Left renal pelvis (tissue), 4 donors: ENCODE results near the gene TTC9B. TPM values are rescaled to one million over a fixed set of nuclear protein-coding genes. Genes with fewer than 3 reads are reported as not detected.

Experiments
- DNase-seq, 4 donors: peaks; one replicate each; pipeline ENCODE4 v3.0.0-alpha.2; 2013; ENCODE audit warnings: low read depth in 4 of 4, low spot score in 3 of 4
- polyA plus RNA-seq, 4 donors: library from polyadenylated mRNA; unstranded; fragments of 120-200 nt; gene quantifications; one replicate each; pipeline ENCODE4 v1.2.1, GENCODE V29; 2013; ENCODE audit not compliant: insufficient read length in 4 of 4

TTC9B gene
- under 1 TPM in 3 of 4 donors, not detected in 1; 0.05 to 0.20 (median 0.09) TPM for polyA plus RNA-seq

GRCh38 chr19:40217934-40218890 is at the start of gene TTC9B:
Gene TTC9B (minus strand): TSS chr19:40218384. CDS start chr19:40218381, 3 bp downstream.
- DNase-seq: no peak

DNA sequence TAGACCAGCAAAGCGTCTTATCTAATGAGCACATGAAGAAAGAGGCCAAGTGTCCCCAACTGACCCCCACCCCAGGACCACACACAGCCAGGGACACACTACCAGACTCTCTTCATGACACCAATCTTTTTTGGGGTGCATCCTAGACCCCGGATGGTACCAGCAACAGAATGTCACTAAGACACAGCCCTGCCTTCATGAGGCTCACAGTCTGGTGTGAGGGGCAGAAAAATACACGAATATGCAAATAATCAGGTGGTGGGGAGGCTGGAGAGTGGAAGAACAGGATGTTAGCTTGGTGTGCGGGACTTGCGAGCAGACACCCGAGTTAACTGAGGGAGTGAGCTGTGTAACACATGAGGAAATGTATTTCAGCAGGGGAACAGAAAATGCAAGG is 49.4 kb upstream of the TTC9B start:
- DNase-seq: no peak

GRCh38 chr19:40266912-40267600 is 48.9 kb upstream of the TTC9B start:
- no peak for DNase-seq

DNA sequence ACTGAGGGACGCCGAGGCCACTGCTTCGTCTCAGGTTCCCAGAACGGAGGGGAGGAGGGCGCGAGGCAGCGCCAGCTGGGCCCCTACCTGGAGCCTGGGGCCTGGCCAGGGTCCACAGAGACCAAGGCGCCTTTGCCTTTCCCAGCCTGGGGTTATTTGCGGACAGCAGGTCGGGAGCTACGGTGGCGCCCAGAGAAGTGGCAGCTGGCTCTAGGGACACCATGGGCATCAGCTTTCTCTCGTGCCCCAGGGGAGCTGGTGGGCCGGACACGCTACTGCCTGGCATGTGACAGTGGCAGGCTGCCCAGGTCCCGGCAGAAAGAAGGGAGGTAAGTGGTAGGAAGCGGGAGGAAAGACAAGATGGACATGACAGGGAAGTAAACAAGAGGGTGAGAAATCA is 47.9 kb upstream of the TTC9B start:
- DNase-seq: no peak

GRCh38 chr19:40265763-40266099 is 47.5 kb upstream of the TTC9B start:
- no peak for DNase-seq

DNA sequence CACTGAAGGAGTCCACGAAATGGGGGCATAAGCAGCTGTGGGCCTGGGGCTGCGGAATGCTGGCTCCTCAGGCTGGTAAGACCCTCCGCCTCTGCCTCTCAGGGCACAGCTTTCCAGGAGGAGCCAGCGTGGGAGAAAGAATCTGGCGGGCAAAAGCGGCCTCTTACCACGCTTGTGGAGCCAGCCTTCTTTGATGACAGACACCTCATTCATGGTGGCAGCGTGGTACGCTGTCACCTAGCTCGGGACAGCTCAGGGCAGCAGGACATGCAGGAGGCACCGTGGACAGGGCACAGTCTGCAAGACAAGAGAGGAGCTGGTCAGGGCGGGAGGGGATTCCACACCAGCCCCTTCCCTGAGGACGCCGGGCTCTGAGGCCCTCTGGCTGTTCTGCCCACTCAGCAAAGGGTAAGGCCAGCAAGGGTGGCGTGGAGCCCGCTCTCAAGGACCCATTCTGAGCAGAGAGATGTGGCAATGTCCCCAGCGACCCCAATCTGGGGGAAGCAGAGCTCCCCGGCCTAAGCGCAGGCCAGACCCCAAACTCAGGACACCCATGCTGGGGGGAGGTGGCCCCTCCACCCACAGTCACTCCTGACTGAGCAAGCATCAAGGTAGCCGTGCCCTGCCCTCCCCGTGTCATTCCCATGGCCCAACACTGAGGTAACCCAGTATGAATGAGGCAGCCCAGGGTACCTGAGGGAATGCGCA is 47.0 kb upstream of the TTC9B start:
- DNase-seq: no peak

DNA sequence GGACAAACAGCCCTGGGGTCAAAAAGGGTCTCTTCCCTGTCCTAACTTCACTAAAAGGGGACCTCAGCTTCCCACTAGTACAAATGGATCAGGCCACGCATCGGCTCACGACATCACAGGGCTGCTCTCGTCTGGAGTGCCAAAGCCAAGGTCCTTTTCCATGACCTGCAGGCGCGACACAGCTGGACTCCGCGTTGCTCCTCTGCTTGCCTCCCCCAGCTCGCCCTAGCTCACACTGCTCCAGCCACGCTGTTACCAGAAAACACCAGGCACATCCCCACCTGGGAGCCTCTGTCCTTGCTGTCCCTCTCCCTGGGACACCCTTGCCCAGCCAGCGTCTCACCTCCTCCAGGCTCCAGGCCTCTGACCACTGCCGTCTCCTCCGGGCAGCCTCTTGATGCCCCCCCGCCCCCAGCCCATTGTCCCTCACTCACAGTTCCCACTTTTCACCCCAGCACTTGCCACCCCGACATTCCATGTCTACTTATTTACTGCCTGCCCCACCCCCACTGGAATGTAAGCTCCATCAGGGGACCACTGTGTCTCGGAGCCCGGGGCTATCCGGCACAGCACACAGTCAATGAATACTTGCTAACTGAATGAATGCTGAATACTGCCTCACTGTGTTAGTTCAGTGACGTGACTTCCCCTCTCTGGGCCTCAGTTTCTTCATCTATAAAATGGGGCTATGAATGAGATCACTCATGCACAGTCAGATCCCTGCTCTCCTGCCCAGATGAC is 46.3 kb upstream of the TTC9B start:
- DNase-seq: no peak

DNA sequence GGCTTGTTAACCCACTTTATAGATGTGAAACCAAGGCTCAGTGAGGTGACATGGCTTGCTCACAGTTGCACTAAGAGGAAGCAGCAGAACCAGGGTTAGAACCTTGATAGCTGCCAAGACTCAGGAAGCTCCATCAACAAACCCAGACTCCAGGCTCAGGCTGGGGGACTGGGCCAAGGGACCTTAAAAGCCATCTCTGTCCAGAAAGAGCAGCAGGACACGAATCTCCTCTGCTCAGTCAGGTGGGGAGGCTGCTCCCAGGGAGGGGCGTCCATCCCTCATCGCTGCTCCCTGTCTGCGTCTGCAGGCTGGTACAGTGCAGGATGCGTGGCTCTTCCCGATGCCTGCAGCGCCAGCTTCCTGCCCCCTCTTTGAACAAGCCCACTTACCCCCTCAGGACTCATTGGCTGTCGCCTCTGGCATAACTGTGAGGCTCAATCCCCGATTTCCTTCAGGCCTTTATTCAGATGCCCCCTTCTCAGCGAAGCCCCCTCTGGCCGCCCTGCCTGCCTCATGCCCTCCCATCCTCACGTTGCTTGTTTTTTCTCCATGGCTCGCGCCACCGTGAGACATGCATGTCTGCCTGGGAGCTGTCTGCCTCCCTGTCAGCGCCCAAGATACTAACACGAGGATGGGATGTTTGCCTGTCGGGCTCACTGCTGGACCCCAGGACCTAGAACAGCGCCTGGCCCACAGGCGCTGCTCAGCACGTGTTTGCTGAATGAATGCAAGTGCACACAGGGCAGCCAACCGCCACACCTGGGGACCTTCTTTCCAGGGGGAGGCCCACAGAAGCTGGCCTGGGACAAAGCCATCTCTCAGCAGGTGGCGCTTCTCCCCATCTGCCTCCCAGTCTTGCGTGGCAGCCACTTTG is 45.5 kb upstream of the TTC9B start:
- DNase-seq: no peak

- no peak for DNase-seq
These were observed 44.2 kb upstream of the TTC9B start for GRCh38 chr19:40262422-40262821.

DNA sequence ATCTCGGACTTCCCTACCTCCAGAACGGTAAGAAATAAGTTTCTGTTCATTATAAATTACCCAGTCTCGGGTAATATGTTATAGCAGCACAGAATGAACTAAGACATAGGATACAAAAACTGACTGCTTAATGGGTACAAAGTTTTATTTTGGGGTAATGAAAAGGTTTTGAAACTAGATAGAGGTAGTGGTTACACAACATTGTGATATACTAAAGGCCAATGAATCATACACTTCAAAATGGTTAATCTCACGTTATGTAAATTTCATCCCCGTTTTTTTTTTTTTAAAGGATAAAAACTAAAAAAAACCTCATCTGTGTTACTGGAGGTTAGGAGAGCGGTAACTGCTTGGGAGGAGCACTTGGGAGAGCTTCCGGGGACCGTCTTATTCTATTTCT is 43.4 kb upstream of the TTC9B start:
- no peak for DNase-seq

DNA sequence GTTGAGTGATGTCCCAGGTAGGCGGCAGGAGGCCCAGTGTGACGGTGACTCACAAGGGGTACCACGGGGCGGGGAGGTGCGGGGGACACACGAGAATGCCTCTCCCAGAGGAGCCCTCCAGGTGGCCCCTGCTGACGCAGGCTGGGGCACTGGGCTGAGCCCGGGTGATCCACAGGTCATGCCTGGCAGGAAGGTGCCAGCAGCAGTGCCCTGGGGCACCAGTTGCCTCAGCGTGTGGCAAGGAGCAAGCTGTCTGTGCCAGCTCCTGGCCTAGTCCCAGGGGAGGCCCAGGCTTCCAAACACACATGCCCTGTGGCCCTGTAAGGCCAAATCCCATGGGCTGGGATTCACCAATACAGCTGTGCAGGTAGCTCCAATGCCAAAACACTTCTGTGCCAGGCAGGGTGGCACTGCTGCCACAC is 38.9 kb upstream of the TTC9B start:
- DNase-seq: peak in 1 of 4 donors; percentile 36

GRCh38 chr19:40256512-40256911 is 38.3 kb upstream of the TTC9B start:
- DNase-seq: no peak

DNA sequence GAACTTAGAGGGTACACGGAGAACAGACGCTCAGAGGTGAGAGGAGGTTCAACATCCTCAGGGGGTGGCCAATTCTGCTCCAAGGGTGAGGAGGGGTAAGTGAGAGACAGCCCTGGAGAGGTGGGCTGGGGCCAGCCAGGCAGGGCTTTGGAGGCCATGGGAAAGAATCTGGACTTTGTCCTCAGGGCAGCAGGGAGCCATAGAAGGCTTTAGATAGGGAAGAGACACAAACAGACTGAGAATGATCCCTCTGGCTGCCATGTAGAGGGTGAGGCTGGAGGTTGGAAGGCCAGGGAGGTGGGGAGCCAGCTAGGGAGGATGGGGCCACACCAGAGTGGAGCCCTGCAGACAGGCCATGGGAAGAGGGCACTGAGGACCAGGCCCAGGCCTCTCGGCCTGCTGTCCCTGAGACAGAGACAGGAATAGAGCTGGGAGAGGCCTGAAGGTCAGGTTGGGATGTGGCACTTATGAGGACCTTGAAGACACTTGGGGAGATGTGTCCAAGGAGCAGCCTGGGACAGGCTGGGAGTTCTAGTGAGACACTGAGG is 37.5 kb upstream of the TTC9B start:
- DNase-seq: no peak

- DNase-seq: no peak
These were observed 36.7 kb upstream of the TTC9B start for GRCh38 chr19:40254714-40255418.

GRCh38 chr19:40253611-40254092 is 35.5 kb upstream of the TTC9B start:
- no peak for DNase-seq

DNA sequence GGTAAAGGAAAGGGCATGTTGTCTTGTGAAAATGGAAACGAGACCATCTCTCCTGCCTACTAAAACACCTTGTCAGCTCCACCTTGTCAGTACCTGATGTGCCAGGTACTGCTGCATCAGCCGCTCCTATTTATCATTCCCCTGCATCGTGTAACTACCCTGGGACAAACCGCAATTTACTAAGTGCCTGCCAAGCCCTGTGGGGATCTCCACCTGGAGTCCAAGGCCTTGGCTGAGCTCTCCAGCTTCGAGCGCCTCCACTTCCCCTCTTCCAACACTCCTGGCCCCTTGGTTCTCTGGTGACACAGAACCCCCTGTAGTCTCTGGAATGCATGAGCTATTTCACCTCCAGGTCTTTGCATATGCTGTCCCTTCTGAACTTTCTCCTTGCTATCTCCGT is 34.2 kb upstream of the TTC9B start:
- DNase-seq: no peak

DNA sequence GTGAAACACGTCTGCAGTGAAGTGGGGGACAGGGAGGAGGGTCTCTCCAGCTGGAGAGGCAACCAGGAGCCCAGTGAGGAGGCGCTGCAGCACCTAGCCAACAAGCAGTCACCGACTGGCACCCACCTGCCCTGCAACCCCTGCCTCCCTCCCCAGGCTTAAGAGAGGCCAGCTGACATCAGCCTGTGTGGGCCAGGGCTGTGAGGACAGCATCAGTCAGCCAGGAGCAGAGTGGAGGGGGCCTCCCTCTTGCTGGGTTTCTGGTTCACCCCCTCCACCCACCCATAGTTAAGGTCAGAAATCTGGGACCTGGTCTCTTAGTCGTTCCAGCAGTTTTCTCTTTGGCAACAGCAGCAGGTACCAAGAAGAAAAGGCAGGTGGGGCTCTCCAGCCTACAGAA is 33.8 kb upstream of the TTC9B start:
- DNase-seq: no peak

DNA sequence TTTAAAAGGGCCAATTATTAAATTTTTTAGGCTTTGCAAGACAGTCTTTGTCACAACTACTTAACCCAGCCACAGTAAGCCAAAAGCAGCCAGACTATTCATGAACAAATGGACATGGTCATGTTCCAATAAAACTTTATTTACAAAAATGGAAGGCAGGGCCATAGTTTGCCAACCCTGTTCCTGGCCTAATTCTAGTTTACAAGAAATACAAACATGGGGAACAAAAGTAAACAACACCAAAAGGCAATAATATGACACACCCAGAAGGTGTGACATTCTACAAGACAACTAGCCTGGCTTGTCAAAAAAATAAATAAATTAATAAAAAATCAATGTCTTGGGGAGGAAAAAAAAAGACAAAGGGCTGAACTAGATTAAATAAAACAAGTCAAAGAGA is 33.1 kb upstream of the TTC9B start:
- no peak for DNase-seq

- DNase-seq: no peak
These were observed 31.6 kb upstream of the TTC9B start for GRCh38 chr19:40249781-40250180.
